Measurements from ENCODE around the gene NOX5.

NOX5 gene

GRCh38 chr15:69084404-69085030 lies 70.0 kb downstream of the NOX5 start:
- DNase-seq = no peak

- no peak for DNase-seq
Observed at GRCh38 chr15:69085325-69086081, 71.0 kb downstream of the NOX5 start.

GRCh38 chr15:69086427-69087204 lies 72.1 kb downstream of the NOX5 start:
- no peak for DNase-seq

- no peak for DNase-seq
Observed at GRCh38 chr15:69087366-69087976, 73.0 kb downstream of the NOX5 start.

DNA sequence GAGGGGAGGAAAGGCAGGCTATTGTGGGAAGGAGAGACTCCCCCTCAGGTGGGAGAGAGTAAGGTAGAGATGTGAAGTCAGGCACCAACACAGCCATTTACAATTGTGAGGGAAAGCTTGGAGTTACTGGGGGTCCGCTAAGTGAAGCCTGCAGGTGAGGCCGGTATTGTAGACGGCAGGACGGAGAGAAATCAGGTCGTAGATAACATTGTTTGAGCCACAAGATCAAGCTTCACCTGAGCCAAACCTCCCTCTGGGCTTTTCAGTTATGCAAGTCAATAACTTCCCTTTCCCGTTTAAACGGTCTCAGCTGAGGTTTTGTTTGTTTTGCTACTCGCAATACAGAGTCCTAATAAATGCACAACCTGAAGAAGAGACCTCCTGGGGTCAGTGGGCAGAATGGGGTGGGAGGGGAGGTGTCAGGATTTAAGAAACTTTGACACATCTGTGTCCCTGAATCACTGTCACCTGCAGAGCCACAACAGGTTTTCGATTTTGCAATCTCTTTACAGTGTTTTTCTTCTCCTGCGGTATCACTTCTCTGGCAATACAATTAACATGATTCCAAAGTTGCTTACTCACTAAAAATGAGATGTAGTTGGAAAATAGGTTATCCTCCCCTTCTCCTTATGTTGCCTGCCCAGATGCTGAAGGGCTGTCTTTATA lies 73.9 kb downstream of the NOX5 start:
- DNase-seq = peak in 1 of 2 donors; percentile 10

DNA sequence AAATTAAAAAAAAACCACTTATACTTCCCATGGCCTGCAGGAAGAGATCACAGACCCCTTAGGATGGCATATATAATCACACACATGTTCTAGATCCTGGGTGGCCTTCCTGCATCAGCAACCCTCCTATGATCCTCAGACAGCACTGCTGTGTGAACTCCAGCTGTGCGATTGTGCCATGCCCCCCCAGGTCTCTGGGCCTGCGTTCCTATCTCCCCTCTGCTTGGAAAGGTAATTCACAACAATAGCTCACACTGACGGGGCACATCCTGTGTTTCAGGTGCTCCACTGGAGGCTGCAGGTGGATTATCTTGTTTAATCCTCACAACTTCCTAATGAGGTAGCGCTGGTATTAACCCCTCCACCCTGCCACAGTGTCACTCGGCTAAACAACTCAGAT lies 74.8 kb downstream of the NOX5 start:
- DNase-seq = no peak

GRCh38 chr15:69090197-69090948 lies 75.9 kb downstream of the NOX5 start:
- no peak for DNase-seq

DNA sequence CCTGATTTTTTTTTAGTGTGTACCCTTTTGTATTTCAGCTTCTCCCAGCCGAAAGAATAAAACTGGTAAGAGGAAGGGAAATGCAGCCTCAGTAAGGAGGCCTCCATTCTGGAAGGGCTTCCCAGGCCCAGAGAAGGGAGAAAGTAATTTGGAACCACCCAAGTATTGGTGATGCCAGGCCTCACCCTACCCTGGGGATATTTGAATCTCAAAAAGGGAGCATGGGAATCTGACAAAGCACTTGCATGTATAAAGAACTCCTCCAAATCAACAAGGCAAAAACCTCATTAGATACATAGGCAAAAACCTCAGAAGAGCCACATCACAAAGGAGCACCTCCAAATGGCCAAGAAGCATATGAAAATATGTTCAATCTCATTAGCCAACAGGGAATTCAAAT lies 77.2 kb downstream of the NOX5 start:
- no peak for DNase-seq

- no peak for DNase-seq
Observed at GRCh38 chr15:69092159-69092558, 77.7 kb downstream of the NOX5 start.

DNA sequence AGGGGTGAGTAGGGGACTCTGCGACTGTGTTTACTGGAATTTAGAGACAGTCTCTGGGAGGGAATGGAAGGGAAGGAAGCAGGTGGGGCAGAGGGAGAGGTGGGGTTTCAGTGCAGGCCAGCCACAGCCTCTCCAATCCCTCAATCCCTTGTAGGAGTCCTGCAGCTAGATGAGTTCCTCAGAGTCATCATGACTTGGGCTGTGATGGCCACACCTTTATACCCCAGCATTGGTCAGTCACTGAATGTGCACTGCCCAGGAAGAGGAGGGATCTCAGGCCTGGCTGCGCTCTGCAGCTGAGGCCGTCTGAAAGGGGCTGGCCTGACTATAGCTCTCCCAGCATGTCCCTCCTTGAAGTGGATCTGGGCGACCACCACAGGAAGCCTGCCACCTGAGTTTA lies 78.6 kb downstream of the NOX5 start:
- DNase-seq = peak; percentile 6 to 9

DNA sequence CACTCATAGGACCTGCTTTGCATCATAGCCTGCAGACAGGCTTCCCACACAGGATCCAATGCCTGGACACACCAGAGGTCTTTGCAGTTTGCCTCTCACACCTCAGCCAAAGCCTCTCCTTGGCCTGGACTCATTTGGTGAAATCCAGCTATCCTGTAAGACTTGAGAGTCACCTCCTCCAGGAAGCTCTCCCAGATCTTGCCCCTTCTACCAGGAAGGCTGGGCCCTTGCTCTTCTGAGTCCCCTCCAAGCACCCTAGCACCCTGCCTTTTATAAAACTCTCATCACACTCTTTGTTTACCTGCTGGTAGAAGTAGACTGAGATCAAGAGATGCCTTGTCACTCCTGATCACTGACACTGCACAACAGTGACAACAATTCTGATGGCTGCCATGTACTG lies 79.1 kb downstream of the NOX5 start:
- no peak for DNase-seq

- DNase-seq = no peak
Observed at GRCh38 chr15:69094124-69094921, 79.8 kb downstream of the NOX5 start.

DNA sequence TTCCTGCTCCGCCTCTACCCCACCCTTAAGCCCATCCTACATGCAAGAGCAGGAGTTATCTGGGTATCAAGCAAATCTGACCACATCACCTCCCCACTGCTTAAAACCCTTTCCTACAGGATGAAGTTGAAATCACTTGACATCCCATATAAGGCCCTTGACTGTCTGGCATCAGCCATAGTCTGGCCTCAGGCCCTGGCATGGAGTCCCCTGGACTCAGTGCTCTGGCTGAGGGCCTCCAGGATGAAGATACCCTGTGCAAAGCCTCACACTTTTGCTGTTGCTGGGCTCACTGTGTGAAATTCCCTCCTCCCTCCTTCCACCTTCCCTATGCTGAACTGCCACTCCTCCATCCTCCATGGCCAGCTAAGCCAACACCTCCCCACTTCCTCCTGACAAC lies 80.8 kb downstream of the NOX5 start:
- no peak for DNase-seq

DNA sequence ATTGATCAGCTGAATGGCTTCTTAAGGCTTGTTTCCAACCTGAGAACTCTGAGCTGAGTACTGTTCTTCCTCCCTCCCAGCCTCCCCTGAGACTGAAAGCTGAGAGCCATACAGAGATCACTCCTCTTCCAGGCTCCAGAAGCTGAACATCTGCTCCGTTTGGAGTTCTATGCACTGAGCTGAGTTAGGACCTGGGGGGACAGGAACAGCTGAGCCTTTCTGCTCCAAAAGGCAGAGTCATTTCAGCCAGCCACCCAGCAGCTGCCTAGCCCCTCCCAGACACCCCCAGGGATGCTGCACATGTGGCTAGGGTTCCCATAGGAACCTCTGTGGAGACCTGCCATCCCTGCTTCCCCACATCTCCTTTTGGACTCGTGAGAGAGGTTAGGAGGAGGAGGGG lies 81.7 kb downstream of the NOX5 start:
- no peak for DNase-seq

DNA sequence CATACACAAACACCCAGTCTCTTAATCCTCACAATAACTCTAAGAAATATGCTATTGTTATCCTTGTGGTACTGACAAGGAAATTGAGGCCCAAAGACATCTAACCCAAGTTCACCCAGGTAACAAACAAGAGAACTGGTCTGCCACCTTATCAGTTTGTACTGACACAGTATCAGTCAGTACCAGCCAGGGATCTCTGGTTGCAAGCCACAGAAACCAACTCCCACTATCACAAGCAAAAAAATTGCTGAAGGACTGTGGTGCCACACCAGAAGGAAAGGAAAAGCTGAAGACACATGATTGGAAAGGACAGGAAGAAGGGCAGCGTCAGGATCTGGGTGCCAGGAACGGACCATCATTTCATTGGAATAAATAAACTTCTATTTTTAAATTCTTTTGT lies 82.1 kb downstream of the NOX5 start:
- DNase-seq = no peak

- no peak for DNase-seq
Observed at GRCh38 chr15:69098771-69099170, 84.3 kb downstream of the NOX5 start.

DNA sequence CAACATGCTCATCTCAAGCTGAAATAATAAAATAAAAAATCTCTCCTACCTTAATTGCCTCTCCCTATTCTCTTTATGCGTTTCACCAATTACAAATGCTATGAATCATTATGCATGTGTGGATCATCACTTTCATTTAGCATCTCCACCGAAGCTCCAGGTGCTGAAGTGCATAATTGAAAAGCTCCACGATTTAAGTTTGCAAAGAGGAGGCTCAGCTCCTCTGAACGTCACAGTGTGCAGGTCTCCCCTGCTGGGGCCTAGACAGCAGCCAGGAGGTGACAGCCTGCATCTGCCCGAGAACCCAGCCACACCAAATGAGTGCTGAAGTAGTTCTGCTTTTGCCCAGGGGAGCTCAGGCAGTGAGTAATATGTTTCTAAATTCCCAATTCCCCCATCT lies 85.4 kb downstream of the NOX5 start:
- peak in 1 of 2 donors; percentile 12 for DNase-seq

DNA sequence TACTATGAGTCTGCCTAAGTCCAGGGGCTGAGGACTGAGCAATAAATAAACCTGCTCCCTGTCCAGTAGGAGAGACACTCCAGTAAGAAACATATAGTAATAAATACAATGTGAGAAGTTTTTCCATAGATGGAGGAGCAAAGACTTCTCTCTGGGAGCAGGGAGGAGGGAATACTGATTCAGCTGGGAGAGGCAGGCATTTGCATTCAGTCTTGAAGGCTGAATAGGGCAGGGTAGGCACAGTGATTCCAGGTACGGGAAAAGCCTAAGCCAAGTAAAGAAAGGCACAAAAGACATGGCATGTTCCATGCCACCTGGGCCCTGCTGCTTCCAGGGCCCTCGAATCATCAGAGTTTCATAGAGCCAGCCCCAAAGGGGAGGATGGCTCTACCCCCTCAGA lies 86.3 kb downstream of the NOX5 start:
- no peak for DNase-seq

- DNase-seq = no peak
Observed at GRCh38 chr15:69104050-69104750, 89.7 kb downstream of the NOX5 start.

- DNase-seq = no peak
Observed at GRCh38 chr15:69105451-69105985, 91.0 kb downstream of the NOX5 start.

All from inflammatory macrophage treated with lipopolysaccharide for 1 hour (primary cell).